HL-60/S4 treated with phorbol 12-myristate 13-acetate at 8.2 ng/mL for 4 days and 3 days (cell line): ENCODE data around the gene TMIGD2.
"Not testable (repeated sequence)": the region's sequence is repeated elsewhere in the genome, so short reads cannot be mapped to it uniquely, and the experiment has no call there.

Experiments used
- in situ Hi-C: fragments of 300-500 bp; cut with MboI; formaldehyde crosslinking; loops from 2 replicates; pipeline ENCODE4 v1.15.0; 2022; ENCODE audit warnings: low sequenced_read_pairs

The TMIGD2 gene

GRCh38 chr19:4267901-4268815, 34.0 kb downstream of the TMIGD2 start:
- in situ Hi-C loops: no loop called here

- in situ Hi-C loops: no loop called here
Observed at GRCh38 chr19:4267101-4267900, 34.9 kb downstream of the TMIGD2 start.

GRCh38 chr19:4266253-4267000, 35.8 kb downstream of the TMIGD2 start:
- in situ Hi-C loops: no loop called here

- in situ Hi-C loops: no loop called here
Observed at GRCh38 chr19:4264812-4265211, 37.4 kb downstream of the TMIGD2 start.

- in situ Hi-C loops: no loop called here
Observed at GRCh38 chr19:4260613-4261191, 41.5 kb downstream of the TMIGD2 start.

GRCh38 chr19:4258181-4258580, 44.0 kb downstream of the TMIGD2 start:
- in situ Hi-C loops: no loop called here

DNA sequence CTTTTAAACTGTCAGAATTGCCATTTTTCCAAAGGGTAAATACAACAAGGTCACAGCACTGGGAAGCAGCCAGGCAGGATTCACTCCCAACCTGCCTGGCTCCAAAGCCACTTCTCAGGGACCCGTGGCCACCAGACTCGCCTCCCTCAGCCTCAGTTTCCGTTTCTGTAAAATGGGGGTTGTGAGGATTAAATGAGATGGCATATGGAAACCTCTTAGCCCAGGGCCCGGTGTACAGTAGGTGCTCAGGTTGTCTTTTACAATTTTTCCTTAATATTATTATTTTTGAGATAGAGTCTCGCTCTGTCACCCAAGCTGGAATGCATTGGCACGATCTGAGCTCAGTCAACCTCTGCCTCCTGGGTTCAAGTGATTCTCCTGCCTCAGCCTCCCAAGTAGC, 45.2 kb downstream of the TMIGD2 start:
- in situ Hi-C loops: no loop called here

GRCh38 chr19:4256563-4256962, 45.6 kb downstream of the TMIGD2 start:
- in situ Hi-C loops: no loop called here

- in situ Hi-C loops: no loop called here
Observed at GRCh38 chr19:4246767-4247593, 55.2 kb downstream of the TMIGD2 start, which contains the start of gene YJU2. YJU2 (plus strand) TSS chr19:4247080; CDS start chr19:4247147, 67 bp downstream.

GRCh38 chr19:4245938-4246337, 56.3 kb downstream of the TMIGD2 start:
- in situ Hi-C loops: not testable (repeated sequence)
